ENCODE data around the gene ANKDD1A. TPM values are rescaled to one million over a fixed set of nuclear protein-coding genes. Genes with fewer than 3 reads are reported as not detected.

ANKDD1A gene
- total RNA-seq, 1 experiment from 2014 or later, result 6.1 TPM

DNA sequence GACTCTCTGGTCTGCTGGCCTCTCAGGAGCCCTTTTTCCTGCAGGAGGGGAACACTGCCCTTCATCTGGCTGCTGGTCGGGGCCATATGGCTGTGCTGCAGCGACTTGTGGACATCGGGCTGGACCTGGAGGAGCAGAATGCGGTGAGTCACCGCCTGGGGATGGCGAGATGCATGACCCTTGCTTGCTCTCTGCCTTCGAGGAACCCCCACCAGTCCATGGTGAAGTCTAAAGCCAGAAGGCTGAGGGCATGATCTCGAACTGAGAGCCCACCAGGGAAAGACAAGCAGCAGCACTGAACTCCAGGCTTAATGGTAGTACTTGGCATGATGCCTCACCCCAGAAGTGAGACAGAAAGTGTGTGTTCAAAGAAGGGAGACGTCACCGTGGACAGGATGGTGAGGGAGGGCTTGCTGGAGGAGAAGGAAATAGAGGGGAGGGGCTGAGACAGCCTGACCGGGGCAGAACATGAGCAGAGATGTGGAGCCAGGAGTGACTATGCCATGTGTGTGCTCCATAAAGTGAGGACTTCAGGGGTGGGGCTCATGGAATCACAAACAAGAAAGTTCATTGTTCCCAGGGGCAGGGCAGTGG, 19.2 kb downstream of the ANKDD1A start:
- no peaks in the 10 kb centered on the region for H3K27me3 Mint-ChIP-seq (ENCODE audit: low read depth)
- no peak for DNase-seq (ENCODE audit: low spot score)
- 0 out of 2 replicates have a peak overlapping the region, but pooled peaks have one; percentile 2 for H3K27ac Mint-ChIP-seq
- H3K4me1 Mint-ChIP-seq, result no peaks in the 10 kb centered on the region
- ChIA-PET CTCF (no interaction called here), POLR2A (no interaction called here)
- no peak for ATAC-seq
- no peak overlapping the region for H3K4me3 Mint-ChIP-seq
- TF ChIP-seq ZNF423 (CRISPR knock-in tag; IDR thresholded peaks at IDR 0.05) (no peak), TEAD4 (CRISPR knock-in tag; IDR thresholded peaks at IDR 0.05) (no peak), HMGA2 (CRISPR knock-in tag; IDR thresholded peaks at IDR 0.05) (no peak), GABPB1 (CRISPR knock-in tag; IDR thresholded peaks at IDR 0.05) (no peak), SP1 (CRISPR knock-in tag; conservative IDR thresholded peaks at IDR 0.05) (no peak)
- TF ChIP-seq, protein P1, sequence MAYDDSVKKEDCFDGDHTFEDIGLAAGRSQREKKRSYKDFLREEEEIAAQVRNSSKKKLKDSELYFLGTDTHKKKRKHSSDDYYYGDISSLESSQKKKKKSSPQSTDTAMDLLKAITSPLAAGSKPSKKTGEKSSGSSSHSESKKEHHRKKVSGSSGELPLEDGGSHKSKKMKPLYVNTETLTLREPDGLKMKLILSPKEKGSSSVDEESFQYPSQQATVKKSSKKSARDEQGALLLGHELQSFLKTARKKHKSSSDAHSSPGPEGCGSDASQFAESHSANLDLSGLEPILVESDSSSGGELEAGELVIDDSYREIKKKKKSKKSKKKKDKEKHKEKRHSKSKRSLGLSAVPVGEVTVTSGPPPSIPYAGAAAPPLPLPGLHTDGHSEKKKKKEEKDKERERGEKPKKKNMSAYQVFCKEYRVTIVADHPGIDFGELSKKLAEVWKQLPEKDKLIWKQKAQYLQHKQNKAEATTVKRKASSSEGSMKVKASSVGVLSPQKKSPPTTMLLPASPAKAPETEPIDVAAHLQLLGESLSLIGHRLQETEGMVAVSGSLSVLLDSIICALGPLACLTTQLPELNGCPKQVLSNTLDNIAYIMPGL (CRISPR knock-in tag; IDR thresholded peaks at IDR 0.05), result no peak
- no peaks in the 10 kb centered on the region for H3K9me3 Mint-ChIP-seq
- peaks cover 8% of the 10 kb centered on the region for H3K36me3 Mint-ChIP-seq

DNA sequence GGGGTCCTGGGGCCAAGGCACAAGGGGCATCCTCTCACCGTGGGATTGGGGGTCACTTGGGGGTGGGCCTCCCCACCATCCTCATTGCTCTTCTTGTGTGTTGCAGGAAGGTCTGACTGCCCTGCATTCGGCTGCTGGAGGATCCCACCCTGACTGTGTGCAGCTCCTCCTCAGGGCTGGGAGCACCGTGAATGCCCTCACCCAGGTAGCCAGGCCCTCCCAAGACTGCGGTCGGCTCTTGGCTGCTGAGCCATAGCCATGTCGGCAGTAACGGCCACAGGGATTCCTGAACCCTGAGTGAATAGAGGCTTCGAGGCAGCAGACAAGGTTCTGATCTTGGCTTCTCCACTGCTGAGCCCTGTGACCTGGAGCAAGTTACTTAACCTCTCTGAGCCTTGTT, 19.7 kb downstream of the ANKDD1A start:
- no peaks in the 10 kb centered on the region for H3K4me1 Mint-ChIP-seq

DNA sequence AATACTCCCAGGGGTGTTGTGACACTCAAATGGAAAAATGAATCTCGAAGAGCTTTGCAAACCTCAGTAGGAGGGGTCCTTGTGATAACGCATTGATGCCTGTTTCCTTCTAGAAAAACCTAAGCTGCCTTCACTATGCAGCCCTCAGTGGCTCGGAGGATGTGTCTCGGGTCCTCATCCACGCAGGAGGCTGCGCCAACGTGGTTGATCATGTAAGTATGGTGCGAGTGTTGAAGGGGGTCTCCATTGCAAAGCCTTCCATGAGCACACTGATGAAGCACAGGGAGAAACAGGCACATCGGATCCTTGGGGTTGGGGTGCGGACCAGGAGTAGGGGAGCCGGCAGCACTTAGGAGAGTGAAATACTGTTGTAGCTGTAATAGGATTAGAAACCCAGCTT, 22.3 kb downstream of the ANKDD1A start:
- Mint-ChIP-seq H3K4me1 (no peaks in the 10 kb centered on the region), H3K9me3 (no peaks in the 10 kb centered on the region), H3K4me3 (no peak overlapping the region), H3K27ac (no peak overlapping the region), H3K36me3 (peaks cover 8% of the 10 kb centered on the region), H3K27me3 (ENCODE audit: low read depth) (no peaks in the 10 kb centered on the region)
- POLR2A ChIA-PET, result no interaction called here
- CTCF ChIA-PET, result interaction anchor here (0.5 to 0.6 kb wide), 3 partner anchors 63 to 1365 kb away, joined by 3 read pairs; no protein-coding TSS in a partner anchor
- ATAC-seq, result no peak
- DNase-seq (ENCODE audit: low spot score), result no peak
- TF ChIP-seq ZNF416 (CRISPR knock-in tag; IDR thresholded peaks at IDR 0.05) (no peak), JUN (CRISPR knock-in tag; IDR thresholded peaks at IDR 0.05) (no peak), RELA (CRISPR knock-in tag; IDR thresholded peaks at IDR 0.05; ENCODE audit: borderline replicate concordance) (no peak)
- TF ChIP-seq, protein P2, sequence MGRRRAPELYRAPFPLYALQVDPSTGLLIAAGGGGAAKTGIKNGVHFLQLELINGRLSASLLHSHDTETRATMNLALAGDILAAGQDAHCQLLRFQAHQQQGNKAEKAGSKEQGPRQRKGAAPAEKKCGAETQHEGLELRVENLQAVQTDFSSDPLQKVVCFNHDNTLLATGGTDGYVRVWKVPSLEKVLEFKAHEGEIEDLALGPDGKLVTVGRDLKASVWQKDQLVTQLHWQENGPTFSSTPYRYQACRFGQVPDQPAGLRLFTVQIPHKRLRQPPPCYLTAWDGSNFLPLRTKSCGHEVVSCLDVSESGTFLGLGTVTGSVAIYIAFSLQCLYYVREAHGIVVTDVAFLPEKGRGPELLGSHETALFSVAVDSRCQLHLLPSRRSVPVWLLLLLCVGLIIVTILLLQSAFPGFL (CRISPR knock-in tag; IDR thresholded peaks at IDR 0.05; ENCODE audit: borderline replicate concordance), result no peak
- TF ChIP-seq, protein P3, sequence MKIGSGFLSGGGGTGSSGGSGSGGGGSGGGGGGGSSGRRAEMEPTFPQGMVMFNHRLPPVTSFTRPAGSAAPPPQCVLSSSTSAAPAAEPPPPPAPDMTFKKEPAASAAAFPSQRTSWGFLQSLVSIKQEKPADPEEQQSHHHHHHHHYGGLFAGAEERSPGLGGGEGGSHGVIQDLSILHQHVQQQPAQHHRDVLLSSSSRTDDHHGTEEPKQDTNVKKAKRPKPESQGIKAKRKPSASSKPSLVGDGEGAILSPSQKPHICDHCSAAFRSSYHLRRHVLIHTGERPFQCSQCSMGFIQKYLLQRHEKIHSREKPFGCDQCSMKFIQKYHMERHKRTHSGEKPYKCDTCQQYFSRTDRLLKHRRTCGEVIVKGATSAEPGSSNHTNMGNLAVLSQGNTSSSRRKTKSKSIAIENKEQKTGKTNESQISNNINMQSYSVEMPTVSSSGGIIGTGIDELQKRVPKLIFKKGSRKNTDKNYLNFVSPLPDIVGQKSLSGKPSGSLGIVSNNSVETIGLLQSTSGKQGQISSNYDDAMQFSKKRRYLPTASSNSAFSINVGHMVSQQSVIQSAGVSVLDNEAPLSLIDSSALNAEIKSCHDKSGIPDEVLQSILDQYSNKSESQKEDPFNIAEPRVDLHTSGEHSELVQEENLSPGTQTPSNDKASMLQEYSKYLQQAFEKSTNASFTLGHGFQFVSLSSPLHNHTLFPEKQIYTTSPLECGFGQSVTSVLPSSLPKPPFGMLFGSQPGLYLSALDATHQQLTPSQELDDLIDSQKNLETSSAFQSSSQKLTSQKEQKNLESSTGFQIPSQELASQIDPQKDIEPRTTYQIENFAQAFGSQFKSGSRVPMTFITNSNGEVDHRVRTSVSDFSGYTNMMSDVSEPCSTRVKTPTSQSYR (CRISPR knock-in tag; IDR thresholded peaks at IDR 0.05), result no peak
- TF ChIP-seq, protein P4, sequence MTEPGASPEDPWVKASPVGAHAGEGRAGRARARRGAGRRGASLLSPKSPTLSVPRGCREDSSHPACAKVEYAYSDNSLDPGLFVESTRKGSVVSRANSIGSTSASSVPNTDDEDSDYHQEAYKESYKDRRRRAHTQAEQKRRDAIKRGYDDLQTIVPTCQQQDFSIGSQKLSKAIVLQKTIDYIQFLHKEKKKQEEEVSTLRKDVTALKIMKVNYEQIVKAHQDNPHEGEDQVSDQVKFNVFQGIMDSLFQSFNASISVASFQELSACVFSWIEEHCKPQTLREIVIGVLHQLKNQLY (CRISPR knock-in tag; IDR thresholded peaks at IDR 0.05), result no peak

More for the DNA sequence above, 19.7 kb downstream of the ANKDD1A start:
- DNase-seq (ENCODE audit: low spot score) (no peak), ATAC-seq (no peak)
- H3K27ac Mint-ChIP-seq, result no peak overlapping the region
- no peaks in the 10 kb centered on the region for H3K27me3 Mint-ChIP-seq (ENCODE audit: low read depth)
- no peak for TF ChIP-seq GABPB1 (CRISPR knock-in tag; IDR thresholded peaks at IDR 0.05)
- TF ChIP-seq, protein P2 (CRISPR knock-in tag; IDR thresholded peaks at IDR 0.05; ENCODE audit: borderline replicate concordance), result no peak
- TF ChIP-seq, protein P5, sequence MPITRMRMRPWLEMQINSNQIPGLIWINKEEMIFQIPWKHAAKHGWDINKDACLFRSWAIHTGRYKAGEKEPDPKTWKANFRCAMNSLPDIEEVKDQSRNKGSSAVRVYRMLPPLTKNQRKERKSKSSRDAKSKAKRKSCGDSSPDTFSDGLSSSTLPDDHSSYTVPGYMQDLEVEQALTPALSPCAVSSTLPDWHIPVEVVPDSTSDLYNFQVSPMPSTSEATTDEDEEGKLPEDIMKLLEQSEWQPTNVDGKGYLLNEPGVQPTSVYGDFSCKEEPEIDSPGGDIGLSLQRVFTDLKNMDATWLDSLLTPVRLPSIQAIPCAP (CRISPR knock-in tag; IDR thresholded peaks at IDR 0.05), result no peak
- TF ChIP-seq, protein P6, sequence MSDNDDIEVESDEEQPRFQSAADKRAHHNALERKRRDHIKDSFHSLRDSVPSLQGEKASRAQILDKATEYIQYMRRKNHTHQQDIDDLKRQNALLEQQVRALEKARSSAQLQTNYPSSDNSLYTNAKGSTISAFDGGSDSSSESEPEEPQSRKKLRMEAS (CRISPR knock-in tag; IDR thresholded peaks at IDR 0.05), result no peak
- no peak for TF ChIP-seq ETV6 (CRISPR knock-in tag; IDR thresholded peaks at IDR 0.05)
- no peak for TF ChIP-seq KAT7 (CRISPR knock-in tag; IDR thresholded peaks at IDR 0.05; ENCODE audit: borderline replicate concordance)
- TF ChIP-seq, protein P4 (CRISPR knock-in tag; IDR thresholded peaks at IDR 0.05), result no peak
- TF ChIP-seq, protein P7, sequence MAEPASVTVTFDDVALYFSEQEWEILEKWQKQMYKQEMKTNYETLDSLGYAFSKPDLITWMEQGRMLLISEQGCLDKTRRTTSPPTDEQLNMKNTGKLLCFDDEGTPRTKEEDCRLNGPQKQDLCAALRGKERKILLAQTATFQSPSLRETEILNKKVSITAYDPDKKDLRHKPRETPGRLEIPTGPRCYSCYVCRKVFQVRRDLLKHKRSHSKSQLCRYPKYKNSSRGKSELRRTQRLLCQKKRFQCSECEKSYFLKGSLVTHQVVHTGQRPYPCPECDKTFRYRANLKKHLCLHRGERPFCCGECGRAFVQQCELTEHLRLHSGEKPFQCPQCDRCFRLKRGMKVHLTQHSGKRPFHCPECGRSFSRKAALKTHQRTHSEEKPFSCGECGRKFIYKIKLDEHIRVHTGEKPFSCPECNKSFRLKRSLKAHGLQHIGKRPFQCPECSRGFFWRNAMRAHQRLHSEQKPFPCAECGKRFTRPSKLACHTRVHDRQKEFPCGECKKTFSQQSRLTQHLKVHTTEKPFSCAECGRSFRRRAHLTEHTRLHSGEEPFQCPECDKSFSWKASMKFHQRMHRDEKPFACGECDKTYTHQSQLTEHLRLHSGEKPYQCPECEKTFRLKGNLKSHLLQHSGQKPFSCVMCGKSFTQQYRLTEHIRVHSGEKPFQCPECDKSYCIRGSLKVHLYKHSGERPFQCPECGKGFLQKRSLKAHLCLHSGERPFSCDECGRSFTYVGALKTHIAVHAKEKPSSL (CRISPR knock-in tag; conservative IDR thresholded peaks at IDR 0.05), result no peak
- no peak overlapping the region for H3K4me3 Mint-ChIP-seq
- H3K36me3 Mint-ChIP-seq, result peaks cover 8% of the 10 kb centered on the region
- H3K9me3 Mint-ChIP-seq, result no peaks in the 10 kb centered on the region
- POLR2A ChIA-PET, result no interaction called here
- CTCF ChIA-PET, result no interaction called here

Data from WTC11 (cell line).